ENCODE data around the gene ULBP2.
"Not testable (repeated sequence)": the region's sequence is repeated elsewhere in the genome, so short reads cannot be mapped to it uniquely, and the experiment has no call there.

Gene ULBP2

DNA sequence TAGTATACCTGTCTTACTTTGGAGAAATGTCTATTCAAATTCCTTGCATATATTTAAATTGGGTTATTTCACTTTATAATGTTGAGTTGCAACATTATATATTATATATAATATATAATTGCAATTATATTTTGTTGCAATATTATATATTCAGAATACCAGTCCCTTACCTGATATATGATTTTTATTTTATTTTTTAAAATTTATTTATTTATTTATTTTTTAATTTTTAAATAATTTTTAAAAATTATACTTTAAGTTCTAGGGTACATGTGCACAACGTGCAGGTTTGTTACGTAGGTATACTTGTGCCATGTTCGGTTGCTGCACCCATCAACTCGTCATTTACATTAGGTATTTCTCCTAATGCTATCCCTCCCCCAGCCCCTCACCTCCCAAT, 14.8 kb upstream of the ULBP2 start:
- DNase-seq: not testable (repeated sequence)

DNA sequence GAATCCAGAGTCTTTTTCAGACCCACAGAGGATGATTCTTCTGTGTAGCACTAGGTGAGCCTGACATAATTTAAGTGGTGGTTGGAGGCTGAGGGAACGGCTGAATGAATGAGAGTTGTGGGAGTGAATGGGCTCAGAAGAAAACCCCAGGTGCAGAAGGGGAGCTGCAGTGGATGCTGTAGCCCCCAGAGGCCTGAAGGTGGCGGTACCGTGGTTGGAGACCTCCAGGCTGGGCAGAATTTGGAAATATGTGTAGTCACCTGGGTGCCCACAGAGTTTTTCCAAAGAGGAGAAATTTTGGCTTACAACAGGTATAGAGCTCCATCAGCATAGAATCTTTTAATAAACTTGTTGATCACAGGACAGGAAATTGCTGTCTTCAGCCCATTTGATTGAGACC, 12.4 kb upstream of the ULBP2 start:
- no peak for DNase-seq

GRCh38 chr6:149931501-149931900, 10.3 kb upstream of the ULBP2 start:
- DNase-seq: no peak

DNA sequence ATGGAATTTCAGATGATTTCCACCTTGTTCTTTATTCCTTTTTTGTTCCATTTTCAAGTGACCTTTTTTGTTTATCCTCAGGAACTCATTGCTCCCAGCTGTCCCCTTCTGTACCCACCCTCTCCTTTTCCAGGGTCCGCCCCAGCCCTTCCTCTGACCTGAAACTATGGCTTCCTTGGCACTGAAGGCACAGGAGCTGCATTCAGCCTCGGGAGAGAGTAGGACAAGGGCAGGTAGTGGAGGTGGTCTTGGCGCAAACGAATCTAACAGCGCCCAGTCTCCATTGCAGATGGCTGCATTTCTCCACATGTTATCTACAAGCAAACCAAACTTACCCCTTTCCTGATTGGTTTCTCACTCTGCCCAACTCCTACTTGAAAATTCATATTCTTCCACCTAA, 8.8 kb upstream of the ULBP2 start:
- DNase-seq: no peak

- no peak for DNase-seq
Observed at GRCh38 chr6:149933461-149933860, 8.4 kb upstream of the ULBP2 start.

GRCh38 chr6:149934249-149935156, 7.3 kb upstream of the ULBP2 start:
- DNase-seq: peak; percentile 88

- DNase-seq: no peak
Observed at GRCh38 chr6:149935246-149935645, 6.6 kb upstream of the ULBP2 start.

- no peak for DNase-seq
Observed at GRCh38 chr6:149935668-149936067, 6.1 kb upstream of the ULBP2 start.

- DNase-seq: no peak
Observed at GRCh38 chr6:149936743-149937142, 5.1 kb upstream of the ULBP2 start.

DNA sequence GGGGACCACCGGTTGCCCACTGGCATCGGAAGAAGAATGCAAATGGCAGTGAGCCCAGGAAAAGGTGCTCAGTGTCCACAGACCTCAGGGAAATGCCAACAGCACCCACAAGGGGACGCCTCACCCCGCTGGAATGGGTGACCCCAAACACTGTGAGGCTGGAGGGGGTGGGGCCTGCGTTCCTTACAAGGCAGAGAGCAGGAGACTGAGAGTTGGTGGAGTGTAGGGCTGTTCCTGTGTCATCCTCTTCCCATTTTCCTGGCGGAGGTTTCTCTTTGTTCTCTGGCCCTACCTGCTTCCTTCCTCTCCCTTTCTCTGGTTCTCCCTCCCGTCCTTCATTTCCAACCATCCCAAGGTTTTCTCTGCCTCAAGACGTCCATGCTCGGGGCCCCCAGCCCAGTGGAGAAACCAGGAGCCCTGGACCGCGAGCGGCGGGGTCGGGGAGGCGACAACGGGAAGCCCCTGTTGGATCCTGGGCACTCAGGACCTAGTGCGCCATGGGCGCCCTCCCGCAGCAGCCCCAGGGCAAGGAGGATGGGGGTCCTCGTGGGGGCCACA, 3.7 kb upstream of the ULBP2 start:
- DNase-seq: not testable (repeated sequence)

DNA sequence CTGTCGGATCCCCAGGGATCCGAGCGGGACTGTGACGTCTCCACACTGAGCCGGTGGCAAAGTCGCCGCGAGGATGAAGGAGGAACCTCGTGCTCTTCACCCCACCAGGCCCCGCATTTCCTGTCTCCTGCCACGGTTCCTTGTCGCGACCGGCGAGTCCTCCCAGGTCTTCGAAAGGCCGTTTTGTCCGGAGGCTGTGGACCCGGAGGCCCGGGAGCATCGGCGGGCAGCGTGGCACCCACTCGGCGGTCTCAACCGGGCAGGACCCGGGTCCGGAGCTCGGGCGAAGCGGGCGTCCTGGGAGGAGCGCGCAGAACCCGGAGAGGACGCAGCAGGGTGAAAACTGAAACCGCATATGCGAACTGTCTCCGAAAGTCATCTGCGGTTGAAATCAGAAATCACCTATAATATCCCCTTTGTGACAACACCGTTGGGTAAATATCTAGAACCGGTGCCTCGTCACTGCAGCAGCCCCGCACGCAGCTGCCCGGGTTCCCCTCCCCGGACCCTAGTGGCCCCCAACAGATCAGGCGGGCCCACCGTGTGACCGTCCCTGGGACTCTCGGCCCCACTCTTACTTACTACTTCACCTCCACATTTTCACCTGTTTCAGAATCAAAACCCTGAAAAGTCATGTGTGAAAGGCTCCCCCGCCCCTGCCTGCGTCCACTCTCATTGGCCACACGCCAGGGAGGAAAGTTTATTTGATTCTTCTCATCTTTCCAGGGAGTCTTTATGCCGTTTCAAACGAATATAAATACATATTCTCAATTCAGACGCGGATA, 3.1 kb upstream of the ULBP2 start:
- DNase-seq: no peak

- DNase-seq: no peak
Observed at GRCh38 chr6:149939356-149939648, 2.5 kb upstream of the ULBP2 start.

DNA sequence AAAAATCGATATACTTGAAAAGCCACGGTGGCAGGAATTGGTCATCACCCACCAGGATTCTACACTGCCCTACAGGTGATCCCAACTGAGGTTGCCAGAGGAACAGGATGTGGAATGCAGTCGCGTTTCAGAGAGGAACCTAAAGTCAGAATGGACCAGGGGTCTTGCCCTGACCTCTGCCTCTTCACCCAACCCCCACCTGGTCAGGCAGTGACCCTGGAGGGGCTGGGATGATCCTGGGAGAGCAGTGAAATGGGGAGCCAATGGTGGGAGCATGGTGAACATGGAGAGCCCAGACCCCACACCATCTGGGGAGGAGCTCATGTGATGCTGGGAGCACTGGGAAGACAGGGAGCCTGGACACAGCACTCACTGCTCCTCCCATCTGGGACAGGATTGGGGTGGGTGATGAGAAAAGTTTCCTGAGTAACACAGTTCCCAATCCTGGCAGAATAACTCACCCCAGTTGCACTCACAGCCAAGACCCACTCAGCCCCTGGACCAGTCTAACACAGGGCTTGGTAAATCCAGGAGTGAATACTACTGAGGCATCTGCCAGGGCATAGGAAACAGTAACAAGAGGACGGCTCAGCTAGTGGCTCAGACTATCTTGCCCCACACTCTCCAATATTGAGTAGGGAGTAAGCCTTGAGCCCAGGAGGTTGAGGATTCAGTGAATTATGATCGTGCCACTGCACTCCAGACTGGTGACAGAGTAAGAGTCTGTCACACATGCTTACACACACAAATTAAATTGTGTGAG, 1.7 kb upstream of the ULBP2 start:
- no peak for DNase-seq

- no peak for DNase-seq
Observed at GRCh38 chr6:149940672-149940982, 1.2 kb upstream of the ULBP2 start.

- DNase-seq: no peak
Observed at GRCh38 chr6:149942461-149942829, 631 bp downstream of the ULBP2 start.

GRCh38 chr6:149943321-149943720, 1.5 kb downstream of the ULBP2 start:
- not testable (repeated sequence) for DNase-seq

- not testable (repeated sequence) for DNase-seq
Observed at GRCh38 chr6:149945276-149945675, 3.5 kb downstream of the ULBP2 start.

- DNase-seq: not testable (repeated sequence)
Observed at GRCh38 chr6:149946631-149947030, 4.8 kb downstream of the ULBP2 start.

- DNase-seq: not testable (repeated sequence)
Observed at GRCh38 chr6:149947533-149947932, 5.7 kb downstream of the ULBP2 start.

GRCh38 chr6:149948011-149948410, 6.2 kb downstream of the ULBP2 start:
- DNase-seq: no peak

- no peak for DNase-seq
Observed at GRCh38 chr6:149948616-149949015, 6.8 kb downstream of the ULBP2 start.

- DNase-seq: no peak
Observed at GRCh38 chr6:149950423-149950822, 8.6 kb downstream of the ULBP2 start.

DNA sequence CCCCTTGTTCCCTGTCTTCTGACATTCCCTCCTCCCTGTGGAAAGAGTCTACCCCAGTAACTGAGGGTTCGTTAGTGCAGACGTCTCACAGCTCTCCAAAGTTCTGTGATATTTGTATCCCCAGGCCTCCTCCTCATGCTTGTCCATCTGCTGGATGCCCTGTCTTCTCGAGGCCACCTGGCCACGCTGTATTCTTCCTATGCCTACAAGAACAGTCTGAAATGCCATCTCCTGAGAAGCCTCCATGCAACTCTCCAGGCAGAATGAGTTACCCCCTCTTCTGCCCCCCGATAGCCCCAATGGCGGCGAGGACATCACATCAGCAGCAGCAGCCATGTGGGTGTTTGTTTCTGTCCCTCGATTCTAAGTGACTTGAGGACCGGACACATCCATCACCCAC, 9.3 kb downstream of the ULBP2 start:
- no peak for DNase-seq

Measured in OCI-M1 (cell line).